Measurements from ENCODE around the gene APOBEC4.
A peak's percentile ranks its signal among the peaks of the same experiment; 100 is the strongest.

APOBEC4 gene

DNA sequence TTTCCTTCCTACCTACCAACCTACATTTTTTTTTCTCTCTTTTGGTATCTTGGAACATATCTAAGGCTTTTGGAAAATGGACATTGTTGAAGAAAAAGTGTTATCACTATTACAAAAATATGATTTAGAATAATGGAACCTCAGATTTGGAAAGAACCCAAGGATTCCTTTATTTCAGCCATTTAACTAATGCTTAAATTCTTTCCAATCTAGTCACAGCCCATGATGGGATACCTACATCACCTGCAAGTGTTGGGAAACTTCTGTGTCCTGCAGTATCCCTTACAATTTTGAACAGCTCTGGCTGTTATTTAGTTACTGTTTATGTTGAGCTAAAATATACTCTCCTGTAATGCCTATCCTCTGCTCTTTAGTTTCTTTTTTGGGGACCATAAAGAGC lies 22.3 kb upstream of the APOBEC4 start:
- no peak for DNase-seq (ENCODE audit: low spot score)

GRCh38 chr1:183674886-183675285 lies 21.8 kb upstream of the APOBEC4 start:
- no peak for DNase-seq (ENCODE audit: low spot score)

GRCh38 chr1:183674339-183674738 lies 21.2 kb upstream of the APOBEC4 start:
- DNase-seq (ENCODE audit: low spot score) = no peak

DNA sequence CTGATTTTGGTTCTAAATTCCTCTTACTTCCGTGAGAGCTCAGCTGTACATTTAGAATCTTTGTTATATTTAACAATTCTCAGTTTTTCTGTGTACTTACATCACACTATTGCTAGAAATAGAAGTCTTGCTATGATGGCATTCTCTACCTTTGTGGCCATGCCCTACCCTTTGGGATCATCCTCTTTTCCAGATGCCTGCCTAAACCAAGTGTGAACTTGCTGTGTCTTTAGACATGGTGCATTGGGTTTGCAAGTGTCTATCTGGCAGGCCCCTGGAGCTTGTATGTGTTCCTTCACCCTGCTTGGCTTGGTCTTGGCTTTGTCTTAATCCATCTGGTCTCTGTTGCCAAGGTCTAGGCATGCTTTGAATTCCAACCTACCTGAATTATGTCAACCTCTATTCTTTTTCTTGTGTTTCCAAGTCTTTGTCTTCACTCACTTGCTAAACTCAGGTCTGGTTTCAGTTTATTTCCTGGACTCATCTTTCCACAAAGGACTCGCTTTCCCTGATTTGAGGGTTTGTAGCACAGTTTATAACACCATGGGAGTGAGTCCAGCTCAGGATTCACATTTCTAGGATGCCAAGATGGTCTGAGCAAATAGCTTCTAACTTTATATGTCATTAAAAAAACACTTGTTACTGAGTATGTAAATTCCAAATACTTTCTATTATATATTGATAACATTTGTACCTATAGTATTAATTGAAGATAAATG lies 20.6 kb upstream of the APOBEC4 start:
- DNase-seq (ENCODE audit: low spot score) = no peak

GRCh38 chr1:183670169-183670568 lies 17.1 kb upstream of the APOBEC4 start:
- no peak for DNase-seq (ENCODE audit: low spot score)

DNA sequence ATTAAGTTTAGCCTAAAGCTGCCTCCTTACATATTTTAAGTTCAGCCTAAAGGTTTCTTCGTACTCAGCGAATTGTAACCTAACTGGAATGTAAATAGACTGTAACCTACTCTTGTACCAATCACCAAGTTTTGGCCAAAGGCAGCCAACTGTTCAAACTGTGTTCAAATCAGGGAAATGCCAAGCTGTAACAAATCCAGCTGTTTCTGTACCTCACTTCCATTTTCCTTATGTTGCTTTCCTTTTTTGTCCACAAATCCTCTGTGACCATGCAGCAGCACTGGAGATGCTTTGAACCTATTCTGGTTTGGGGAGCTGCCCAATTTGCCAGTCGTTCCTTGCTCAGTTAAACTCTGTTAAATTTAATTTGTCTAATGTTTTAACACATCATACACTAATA lies 3.2 kb upstream of the APOBEC4 start:
- no peak for DNase-seq (ENCODE audit: low spot score)

DNA sequence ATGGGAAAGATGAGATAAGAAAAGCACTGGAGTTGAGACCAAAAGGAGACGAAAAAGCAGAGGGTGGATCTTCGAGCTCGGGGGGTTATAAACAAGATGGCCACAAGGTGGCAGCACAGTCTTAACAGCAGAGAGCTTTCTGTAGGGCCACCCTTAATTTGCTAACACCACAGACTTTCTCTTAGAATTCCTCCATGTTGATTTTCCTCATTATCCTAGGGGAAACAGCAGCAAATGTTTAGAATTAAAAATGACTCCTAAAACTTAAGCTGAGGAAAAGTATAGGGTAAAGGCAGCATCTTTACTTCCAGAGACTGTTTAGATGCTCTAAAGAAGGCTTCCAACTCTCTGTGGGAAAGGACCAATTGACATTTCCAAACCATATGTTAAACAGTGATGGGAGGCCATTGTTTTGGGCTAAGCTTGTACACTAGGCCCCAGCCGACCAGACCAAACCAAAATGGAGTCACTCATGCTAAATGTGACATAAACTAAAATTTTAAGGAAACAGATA lies 2.5 kb upstream of the APOBEC4 start:
- peak; percentile 86 for DNase-seq (ENCODE audit: low spot score)

- DNase-seq (ENCODE audit: low spot score) = no peak
Observed at GRCh38 chr1:183654706-183655105, 1.6 kb upstream of the APOBEC4 start.

- no peak for DNase-seq (ENCODE audit: low spot score)
Observed at GRCh38 chr1:183653876-183654451, 848 bp upstream of the APOBEC4 start.

DNA sequence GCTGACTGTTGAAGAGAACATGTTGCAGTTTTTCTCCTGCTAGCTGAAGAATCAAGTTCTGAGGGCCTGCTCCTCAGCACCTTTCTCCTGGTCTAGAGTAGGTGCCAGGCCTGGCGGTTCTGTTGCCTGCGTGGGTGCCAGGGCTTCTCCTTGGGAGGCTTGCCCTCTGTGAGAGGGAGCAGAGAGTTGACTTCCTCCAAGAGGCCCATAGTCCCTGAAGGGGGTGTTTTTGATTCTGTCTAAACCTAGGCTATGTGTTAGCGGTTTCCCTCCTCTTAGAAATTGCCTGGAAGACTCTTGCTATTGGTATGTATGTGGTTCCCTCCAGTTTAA lies 312 bp upstream of the APOBEC4 start:
- no peak for DNase-seq (ENCODE audit: low spot score)

DNA sequence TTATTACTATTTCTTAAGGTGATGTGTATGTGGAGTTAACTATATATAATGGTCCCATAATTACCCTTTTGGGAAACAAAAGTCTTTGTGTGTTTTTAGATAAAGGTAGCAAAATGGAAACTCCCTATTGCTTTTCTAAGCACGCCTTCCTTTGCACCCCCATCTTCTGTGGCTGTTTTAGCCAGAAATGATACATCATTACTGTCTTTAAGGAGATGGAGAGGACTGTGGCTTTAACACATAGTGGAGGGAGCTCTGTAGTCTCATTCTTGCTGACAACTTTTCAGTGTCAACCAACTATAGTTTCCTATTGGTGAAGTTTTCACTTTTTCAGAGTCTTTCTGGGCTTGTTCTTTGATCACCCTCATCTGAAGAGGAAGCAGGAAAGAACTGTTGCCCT lies 1.0 kb downstream of the APOBEC4 start:
- DNase-seq (ENCODE audit: low spot score) = no peak

GRCh38 chr1:183651612-183652011 lies 1.5 kb downstream of the APOBEC4 start:
- no peak for DNase-seq (ENCODE audit: low spot score)

DNA sequence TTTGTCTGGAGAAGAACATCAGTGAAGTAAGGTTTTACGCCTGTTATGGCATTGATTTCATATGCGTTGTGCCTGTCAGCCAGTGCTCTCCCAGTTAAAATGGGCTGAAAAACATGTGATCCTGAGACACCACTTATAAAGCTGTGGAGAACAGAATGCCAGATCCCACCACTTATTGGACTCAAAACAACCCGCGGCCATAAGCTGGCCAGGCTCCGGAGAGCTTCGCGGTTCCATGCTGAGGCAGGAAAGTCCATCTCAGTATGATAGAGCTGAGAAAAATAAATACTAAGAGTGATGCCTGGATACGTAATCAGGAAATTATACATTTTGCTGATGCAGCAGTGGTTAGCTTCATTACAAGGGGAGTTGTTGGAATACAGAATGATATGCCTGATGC lies 5.1 kb downstream of the APOBEC4 start:
- DNase-seq (ENCODE audit: low spot score) = no peak

DNA sequence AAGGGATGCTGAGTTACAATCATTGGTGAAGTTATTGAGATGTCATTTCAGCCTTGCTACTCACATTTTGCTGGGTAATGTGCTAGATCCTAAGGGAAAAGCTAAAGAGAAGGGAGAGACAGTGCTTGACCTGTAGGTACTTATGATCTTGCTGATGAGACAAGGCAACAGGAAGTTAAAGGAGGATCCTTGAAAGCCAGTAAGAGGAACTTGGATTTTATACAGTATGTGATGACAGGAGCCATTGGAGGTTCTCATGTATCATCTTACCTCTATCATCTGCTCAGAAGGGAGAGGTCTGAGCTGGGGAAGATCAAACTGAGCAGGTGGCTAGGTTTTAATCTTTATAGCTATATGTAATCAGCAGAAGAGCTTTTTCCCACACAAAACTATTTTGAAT lies 6.3 kb downstream of the APOBEC4 start:
- no peak for DNase-seq (ENCODE audit: low spot score)

DNA sequence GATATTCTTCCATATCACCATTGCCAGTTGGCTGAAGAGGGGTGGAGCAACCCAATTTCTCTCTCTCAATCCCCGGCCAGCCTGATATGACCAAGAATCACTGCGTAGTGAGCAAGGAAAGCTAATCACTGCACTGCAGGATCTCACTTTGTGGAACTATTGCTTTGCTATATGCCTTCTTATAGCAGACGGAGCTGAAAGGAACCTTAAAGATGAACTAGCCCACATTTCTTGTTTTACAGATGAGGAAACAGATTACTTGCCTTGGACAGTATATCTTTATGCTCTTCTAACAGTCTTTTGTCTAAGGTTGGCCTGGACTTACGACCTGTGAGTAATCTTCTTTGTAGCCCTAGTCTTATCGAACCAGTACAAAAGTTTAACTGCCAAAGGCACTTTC lies 7.6 kb downstream of the APOBEC4 start:
- no peak for DNase-seq (ENCODE audit: low spot score)

DNA sequence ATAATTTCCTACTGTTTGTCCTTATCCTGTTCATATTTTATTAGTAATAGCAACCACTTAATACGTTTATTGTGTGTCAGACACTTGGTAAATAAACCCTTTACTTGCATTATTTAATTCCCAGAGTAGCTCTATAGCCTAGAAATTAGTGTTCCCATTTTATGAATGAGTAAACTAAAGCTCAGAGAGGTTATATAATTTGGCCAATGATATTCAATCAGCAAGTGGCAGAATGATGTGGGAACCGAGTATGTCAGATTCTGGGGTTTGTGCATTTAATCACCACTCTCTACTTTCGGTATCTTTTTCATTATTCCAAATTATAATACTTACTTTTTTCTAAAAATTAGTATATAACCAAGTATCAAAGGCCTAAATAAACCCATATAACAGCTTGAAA lies 10.9 kb downstream of the APOBEC4 start:
- DNase-seq (ENCODE audit: low spot score) = no peak

DNA sequence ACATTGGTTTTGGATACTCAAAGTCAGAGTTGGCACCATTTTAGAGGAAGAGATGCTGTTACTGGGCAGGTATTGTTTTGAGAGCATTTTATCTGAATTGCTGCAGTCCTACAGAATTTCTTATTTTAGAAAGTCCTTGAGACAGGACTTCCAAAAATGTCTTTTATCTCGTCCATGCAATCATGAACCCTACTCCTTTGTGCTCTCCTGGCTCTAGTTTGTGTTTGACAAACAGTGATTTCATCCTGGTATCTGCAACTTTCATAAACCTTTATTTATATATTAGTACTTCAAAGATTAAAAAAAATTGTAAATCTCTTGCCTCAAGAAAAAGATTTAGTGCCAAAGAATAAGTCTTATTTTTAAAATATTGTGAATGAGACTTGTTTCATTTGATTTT lies 12.9 kb downstream of the APOBEC4 start:
- no peak for DNase-seq (ENCODE audit: low spot score)

GRCh38 chr1:183638649-183639387 lies 14.3 kb downstream of the APOBEC4 start:
- DNase-seq (ENCODE audit: low spot score) = no peak

DNA sequence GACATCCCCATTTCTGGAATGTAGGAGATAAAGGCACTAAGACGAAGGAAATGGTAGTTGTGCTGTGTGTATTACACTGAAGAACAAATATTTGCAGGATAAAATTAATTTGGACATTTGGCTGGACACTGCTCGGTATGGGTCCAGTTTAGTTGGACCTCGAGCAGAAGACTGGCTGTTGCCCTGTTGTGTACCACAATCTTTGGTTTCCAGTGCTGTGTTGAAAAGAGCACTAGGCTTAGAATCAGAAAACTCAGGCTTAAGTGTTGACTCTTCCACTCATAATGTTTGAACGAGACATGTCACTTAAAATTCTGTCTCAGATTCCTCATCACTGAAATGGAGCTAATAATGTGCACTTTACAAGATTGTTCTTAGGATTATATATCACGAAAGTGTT lies 16.3 kb downstream of the APOBEC4 start:
- no peak for DNase-seq (ENCODE audit: low spot score)

GRCh38 chr1:183636334-183636682 lies 16.8 kb downstream of the APOBEC4 start:
- DNase-seq (ENCODE audit: low spot score) = no peak

DNA sequence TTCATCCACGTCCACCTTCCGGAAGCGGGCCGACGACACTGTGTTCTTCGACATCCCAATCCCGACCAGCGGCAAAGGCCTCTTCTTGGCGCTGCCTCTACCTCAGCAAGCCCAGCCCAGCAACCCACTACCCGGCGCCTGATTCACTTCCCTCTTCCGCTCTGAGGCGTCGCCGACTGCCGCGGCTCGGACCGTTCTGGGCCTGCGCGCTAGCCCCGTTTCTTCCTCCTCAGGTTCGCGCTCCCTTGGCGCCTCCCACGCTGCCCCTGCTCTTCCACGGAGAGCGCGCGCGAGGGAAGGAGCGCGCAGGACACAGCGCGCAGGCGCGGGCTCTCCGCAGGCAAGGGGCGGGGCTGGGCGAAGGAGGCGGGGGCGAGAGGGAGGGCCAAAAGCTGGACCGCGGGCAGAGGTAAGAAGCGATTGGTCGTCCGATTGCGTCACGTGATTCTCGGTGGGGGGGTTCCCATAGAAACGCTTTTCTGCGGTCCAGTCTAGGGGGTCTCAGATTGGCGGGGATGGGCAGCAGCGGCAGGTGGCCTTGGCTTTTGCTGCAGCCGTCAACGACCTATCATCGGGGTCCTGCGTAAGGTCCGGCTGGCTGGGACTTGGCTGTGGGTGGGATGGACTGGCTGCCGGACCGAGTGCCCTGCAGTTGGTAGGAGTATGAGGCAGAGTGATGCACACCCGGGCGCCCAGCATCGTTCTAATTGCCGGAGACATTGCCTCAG lies 17.3 kb downstream of the APOBEC4 start, which contains the start of gene ARPC5:
Gene ARPC5, minus strand, starts transcription at position 178 of the 728 bp plus-strand sequence. Its CDS starts 124 bp downstream, at position 54.
- peak; percentile 97 for DNase-seq (ENCODE audit: low spot score)

DNA sequence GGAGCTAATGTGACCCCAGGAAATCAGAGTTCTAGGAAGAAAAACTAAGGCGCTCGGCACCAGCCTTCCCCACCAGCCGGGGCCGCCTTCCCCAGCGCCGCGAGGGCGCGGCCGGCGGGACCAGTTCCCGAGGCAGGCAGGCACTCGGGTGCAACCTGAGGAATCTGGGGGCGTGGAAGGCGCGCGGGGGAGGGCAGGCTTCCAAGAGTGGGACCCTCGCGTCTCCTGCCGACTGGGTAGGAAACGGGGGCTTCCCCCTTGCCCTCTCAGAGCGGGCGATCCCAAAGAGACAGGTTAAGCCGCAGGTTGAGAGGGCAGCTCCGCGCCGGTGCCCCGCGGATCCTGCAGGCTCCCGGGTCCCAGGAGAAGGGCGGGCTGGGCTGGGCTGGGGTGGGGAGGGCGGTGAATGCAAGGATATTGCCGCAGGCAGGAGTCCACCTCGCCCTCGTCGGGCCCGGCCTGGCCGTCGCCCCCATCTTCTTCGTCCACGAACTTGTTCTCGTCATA lies 18.0 kb downstream of the APOBEC4 start:
- DNase-seq (ENCODE audit: low spot score) = peak; percentile 37

Data from RKO (cell line).